ENCODE measurements around the gene COPE.

- TF ChIP-seq POLR2A (IDR thresholded peaks at IDR 0.05), result no peak
- TF ChIP-seq CTCF (IDR thresholded peaks at IDR 0.05 in 4 of 5, conservative IDR thresholded peaks at IDR 0.05 in 1 of 5), result no peak
These were observed 53.8 kb downstream of the COPE start for GRCh38 chr19:18865106-18865972.

Data from gastrocnemius medialis (tissue), 4 donors.